KOPT-K1 (cell line): ENCODE measurements around the gene CFAP61.
A peak's percentile ranks its signal among the peaks of the same experiment; 100 is the strongest.

Experiments used
- H3K27ac ChIP-seq: fragments of 200-600 bp; sonication (generic); 2 replicates; pipeline ENCODE4 v1.5.1; 2016; ENCODE audit warnings: antibody characterized with exemption, mild to moderate bottlenecking, low read depth, low read length; ENCODE audit not compliant: poor library complexity, severe bottlenecking
- H3K36me3 ChIP-seq: fragments of 200-600 bp; sonication (generic); 2 replicates; pipeline ENCODE4 v1.5.1; 2017; ENCODE audit warnings: antibody characterized with exemption, mild to moderate bottlenecking, low read length, moderate library complexity; ENCODE audit not compliant: insufficient read depth
- H3K9me3 ChIP-seq: fragments of 200-600 bp; sonication (generic); 2 replicates; pipeline ENCODE4 v1.5.1; 2017; ENCODE audit warnings: antibody characterized with exemption, low read length, mild to moderate bottlenecking; ENCODE audit not compliant: insufficient read depth, poor library complexity, severe bottlenecking

Gene CFAP61

DNA sequence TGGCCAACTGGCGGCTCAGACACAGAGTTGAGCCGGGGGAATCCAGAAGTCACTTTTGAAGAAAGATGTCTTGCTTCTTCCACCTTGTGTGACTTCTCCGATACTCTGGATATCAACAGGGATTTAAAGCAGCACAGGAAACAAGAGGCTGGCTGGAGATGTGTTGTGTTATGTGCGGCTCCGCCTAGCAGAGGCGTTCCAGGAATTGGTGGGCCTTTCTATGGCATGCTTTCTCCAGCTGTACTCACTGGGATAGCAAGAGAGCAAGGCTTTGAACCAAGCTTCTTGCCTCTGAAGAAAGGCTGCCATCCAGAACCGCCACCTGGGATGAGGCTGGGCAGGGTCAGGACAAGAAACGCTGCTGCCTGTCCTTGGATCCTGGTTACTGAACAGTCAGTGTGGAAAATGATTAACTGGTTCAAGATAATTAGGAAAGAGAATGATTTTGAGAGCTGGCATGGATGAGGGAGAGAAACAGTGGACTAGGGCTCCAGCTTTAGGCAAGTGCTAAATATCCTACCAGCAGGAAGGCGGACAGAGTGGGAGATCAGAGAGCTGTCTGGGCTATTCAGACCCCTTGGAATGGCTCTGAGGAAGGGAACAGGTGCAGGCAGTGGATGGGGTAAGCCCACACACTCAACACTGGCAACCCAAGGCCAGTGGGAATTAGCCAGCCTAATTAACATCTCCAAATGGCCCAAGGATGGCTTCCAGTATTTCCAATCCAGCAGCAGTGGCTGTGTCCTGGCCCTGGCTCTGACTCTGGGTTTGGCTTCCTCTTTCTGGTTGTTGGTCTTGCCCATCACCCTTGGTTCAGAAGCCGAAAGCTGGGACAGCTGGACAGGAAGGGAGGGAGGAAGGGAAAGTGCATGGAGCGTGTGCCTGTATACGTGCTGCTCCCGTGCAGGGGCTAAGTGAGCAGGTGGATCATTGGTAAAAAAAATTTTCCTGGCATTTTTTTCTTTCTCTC is 347.5 kb downstream of the CFAP61 start:
- Histone ChIP-seq H3K27ac (no peak overlapping the region), H3K9me3 (no peaks in the 10 kb centered on the region), H3K36me3 (no peaks in the 10 kb centered on the region)

DNA sequence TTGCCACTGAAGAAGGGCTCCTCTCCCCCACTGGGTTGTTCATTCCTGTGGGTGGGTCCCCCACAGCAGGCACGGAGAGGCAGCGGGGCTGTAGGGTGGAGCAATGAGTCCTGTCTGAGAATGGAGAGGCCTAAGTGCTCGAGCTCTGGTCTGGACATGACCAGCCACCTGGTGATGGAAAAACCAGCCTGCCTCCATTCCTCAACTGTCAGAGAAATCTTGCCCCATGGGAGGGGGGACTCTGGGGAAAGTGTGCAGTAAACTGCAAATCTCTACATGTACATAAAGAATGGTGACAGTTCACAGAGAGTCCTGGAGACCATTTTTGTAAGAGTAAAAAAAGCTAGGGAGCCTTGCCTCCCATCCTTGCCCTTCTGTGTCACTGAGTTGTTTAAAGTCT is 349.7 kb downstream of the CFAP61 start:
- H3K9me3 ChIP-seq: no peaks in the 10 kb centered on the region
- no peaks in the 10 kb centered on the region for H3K36me3 ChIP-seq
- H3K27ac ChIP-seq: no peak overlapping the region

DNA sequence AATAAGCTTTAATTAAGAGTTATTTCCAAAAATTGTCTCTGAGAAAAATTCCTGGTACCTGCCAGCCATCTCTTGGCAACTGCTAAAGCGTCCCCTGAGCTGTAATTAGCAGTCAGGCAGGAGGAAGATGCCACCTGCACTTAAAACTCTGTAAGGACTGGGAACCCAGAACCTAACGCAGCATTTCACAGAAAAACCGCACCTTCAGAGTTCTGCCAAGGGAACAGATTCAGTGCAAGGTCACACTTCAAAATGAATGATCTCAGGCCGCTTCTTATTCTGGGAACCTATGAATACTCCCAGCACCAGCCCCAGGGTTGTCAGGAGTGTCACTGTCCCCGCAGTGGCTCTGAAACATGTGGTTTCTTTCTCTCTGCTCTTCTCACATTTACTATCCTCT is 352.3 kb downstream of the CFAP61 start:
- Histone ChIP-seq H3K27ac (peak overlapping the region; percentile 7), H3K9me3 (no peaks in the 10 kb centered on the region), H3K36me3 (no peaks in the 10 kb centered on the region)

DNA sequence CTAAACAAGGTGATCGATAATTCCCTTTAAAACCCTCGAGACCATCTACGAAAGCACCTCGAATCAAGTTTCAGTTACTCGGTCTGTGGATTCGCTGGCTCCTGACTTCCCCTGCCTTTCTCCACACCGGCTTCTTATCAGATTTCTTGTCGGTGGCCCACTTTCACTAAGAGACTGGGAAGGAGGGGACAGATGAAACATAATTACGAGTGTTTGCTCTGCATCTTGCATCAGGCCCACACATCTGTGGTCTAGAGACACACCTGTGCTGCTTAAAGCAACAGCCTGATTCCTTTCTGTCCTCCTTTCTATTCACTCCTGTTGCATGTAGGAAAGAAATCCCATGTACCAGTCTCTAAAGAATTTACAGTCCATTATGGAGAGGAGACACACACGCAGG is 353.3 kb downstream of the CFAP61 start:
- H3K9me3 ChIP-seq: no peaks in the 10 kb centered on the region
- H3K27ac ChIP-seq: peak overlapping the region; percentile 7
- H3K36me3 ChIP-seq: no peaks in the 10 kb centered on the region

DNA sequence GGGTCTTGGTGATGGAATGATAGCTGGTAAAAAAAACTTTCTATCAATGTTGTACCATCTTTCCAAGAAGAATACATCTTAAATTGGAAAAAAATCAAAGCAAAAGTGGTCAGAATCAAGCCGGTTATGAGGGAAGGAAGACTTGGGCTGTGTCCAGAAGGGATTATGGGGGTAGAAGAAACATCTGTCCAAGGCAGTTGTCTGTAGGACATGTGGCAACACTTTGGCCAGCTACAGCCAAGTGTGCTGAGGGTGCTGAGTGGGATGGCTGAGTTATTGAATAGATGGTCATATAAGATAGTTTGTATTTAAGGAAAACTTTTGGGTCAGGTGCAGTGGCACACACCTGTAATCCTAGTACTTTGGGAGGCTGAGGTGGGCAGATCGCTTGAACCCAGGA is 354.0 kb downstream of the CFAP61 start:
- no peaks in the 10 kb centered on the region for H3K9me3 ChIP-seq
- H3K27ac ChIP-seq: no peak overlapping the region
- no peaks in the 10 kb centered on the region for H3K36me3 ChIP-seq

DNA sequence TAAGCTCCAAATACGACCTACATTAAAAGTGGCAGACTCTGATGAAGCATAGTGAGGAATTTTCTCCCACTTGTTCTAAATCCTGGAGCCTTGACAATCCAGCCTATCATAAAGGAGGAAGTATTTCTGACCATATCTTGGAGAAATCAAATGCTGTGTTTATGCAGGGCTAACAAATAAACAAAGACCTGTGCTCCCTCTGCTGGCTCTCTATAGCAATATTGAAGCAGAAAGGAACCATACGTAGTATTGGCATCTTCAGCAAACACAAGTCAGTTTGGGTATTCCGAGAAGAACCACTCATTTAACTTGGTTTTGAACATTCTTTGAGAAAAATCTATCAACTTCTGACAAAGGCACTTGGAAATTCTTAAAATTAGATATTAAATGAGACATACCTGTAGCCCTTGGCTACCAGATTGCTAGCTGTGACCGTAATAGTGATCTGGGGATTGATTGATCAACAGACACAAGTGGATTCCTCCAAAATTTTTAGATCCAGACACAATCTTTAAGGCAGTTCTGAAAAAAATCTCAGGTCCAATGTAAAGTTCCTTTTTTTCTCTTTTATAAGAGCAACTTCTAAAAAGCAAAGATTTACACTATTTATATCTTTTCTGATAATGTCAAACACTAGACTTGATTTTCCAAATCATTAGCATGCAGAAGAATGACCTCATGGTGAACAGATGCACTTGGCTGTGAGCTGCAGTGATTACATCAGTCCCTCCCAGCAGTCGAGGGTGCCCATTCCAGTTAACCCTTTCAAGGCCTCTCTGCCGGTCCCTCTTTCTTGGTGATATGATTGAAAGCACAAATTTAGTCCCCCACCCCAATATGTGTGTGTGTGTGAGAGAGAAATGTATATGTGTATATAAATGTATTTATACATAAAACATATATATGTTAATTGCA is 355.8 kb downstream of the CFAP61 start:
- Histone ChIP-seq H3K27ac (no peak overlapping the region), H3K36me3 (no peaks in the 10 kb centered on the region), H3K9me3 (no peaks in the 10 kb centered on the region)

DNA sequence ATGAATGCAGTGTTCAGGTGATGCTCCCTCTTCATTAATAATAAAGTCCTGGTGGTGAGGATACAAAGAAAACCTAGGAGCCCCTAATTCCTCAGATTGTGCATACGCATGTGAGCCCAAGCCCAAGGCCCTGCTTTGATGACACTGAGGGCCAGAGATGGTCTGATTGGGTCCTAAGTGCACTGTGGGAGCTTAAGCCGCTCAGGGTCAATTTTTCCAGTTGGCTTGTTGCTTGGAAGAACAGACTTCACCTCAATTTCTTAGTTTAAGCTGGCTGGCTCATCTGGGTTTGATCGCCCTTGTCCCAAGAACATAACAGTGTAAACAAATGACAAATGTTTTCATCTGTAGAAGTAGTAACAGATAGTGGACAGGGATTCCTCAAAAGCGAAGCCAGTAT is 357.0 kb downstream of the CFAP61 start:
- H3K27ac ChIP-seq: no peak overlapping the region
- no peaks in the 10 kb centered on the region for H3K36me3 ChIP-seq
- no peaks in the 10 kb centered on the region for H3K9me3 ChIP-seq
